CD1c-positive myeloid dendritic cell (primary cell): ENCODE results near the gene MCF2L.

Experiments
- DNase-seq: peaks from one replicate; pipeline ENCODE4 v3.0.0-alpha.2; 2016; ENCODE audit errors: extremely low spot score

MCF2L gene

GRCh38 chr13:113125506-113126264 lies 156.7 kb downstream of the MCF2L start:
- no peak for DNase-seq

GRCh38 chr13:113126265-113127150 lies 157.5 kb downstream of the MCF2L start:
- no peak for DNase-seq

GRCh38 chr13:113129480-113129879 lies 160.5 kb downstream of the MCF2L start:
- DNase-seq, result no peak

GRCh38 chr13:113129921-113130750 lies 161.1 kb downstream of the MCF2L start:
- DNase-seq, result peak; percentile 20

- DNase-seq, result no peak
Measured at GRCh38 chr13:113135281-113135760, 166.3 kb downstream of the MCF2L start.

- DNase-seq, result no peak
Measured at GRCh38 chr13:113137691-113138298, 168.8 kb downstream of the MCF2L start.

GRCh38 chr13:113138792-113139551 lies 170.0 kb downstream of the MCF2L start:
- DNase-seq, result peak; percentile 3

GRCh38 chr13:113139577-113139976 lies 170.6 kb downstream of the MCF2L start:
- DNase-seq, result no peak

- DNase-seq, result no peak
Measured at GRCh38 chr13:113140677-113141600, 171.9 kb downstream of the MCF2L start.

GRCh38 chr13:113141601-113141970 lies 172.6 kb downstream of the MCF2L start:
- no peak for DNase-seq

- no peak for DNase-seq
Measured at GRCh38 chr13:113142876-113143275, 173.9 kb downstream of the MCF2L start.

- DNase-seq, result no peak
Measured at GRCh38 chr13:113143466-113144254, 174.6 kb downstream of the MCF2L start.

- DNase-seq, result no peak
Measured at GRCh38 chr13:113144255-113144629, 175.2 kb downstream of the MCF2L start.

- no peak for DNase-seq
Measured at GRCh38 chr13:113145496-113145895, 176.5 kb downstream of the MCF2L start.

- DNase-seq, result no peak
Measured at GRCh38 chr13:113145911-113146598, 177.0 kb downstream of the MCF2L start.

- DNase-seq, result no peak
Measured at GRCh38 chr13:113146750-113147149, 177.7 kb downstream of the MCF2L start.

GRCh38 chr13:113147206-113147605 lies 178.2 kb downstream of the MCF2L start:
- DNase-seq, result no peak

GRCh38 chr13:113148407-113148806 lies 179.4 kb downstream of the MCF2L start:
- DNase-seq, result no peak
